Measurements from ENCODE around the gene TMEM184B. TPM values are rescaled to one million over a fixed set of nuclear protein-coding genes. Genes with fewer than 3 reads are reported as not detected.

The TMEM184B gene
- total RNA-seq, 4 donors from 2014 or later, result 39.1 to 56.1 (median 51.4) TPM

DNA sequence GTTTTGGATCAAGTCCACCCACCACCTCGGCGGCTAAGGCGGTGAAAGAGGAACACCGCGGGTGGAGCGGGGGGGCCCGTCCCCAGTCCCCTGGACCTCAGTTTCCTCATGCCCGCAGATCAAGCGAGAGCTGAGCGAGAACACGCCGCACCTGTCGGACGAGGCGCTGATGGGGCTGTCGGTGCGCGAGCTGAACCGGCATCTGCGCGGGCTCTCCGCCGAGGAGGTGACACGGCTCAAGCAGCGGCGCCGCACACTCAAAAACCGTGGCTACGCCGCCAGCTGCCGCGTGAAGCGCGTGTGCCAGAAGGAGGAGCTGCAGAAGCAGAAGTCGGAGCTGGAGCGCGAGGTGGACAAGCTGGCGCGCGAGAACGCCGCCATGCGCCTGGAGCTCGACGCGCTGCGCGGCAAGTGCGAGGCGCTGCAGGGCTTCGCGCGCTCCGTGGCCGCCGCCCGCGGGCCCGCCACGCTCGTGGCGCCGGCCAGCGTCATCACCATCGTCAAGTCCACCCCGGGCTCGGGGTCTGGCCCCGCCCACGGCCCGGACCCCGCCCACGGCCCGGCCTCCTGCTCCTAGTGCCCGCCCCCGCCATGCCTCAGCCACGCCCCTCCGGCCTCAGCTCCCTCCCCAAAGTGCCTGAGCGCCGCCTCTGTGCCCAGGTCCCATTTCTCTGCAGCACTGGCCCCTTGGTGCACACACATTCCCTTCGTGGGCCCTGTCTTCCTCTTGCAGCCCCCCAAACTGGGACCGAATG is 58.3 kb downstream of the TMEM184B start:
- Histone ChIP-seq H3K36me3 (no peaks in the 10 kb centered on the region), H3K9me3 (no peaks in the 10 kb centered on the region), H3K27me3 (no peaks in the 10 kb centered on the region), H3K4me3 (peak overlapping the region; percentile 28 to 41 (median 37)), H3K4me1 (peaks cover 4 to 30% (median 5%) of the 10 kb centered on the region in 4 donors), H3K27ac (peak overlapping the region in 3 of 4 donors; percentile 27 to 65 (median 27))
- DNase-seq, result peak; percentile 79 to 87 (median 81)
- no peak for TF ChIP-seq POLR2A (IDR thresholded peaks at IDR 0.05)
- peak in 4 of 6 experiments; percentile 5 to 29 (median 20) for TF ChIP-seq CTCF (IDR thresholded peaks at IDR 0.05)

DNA sequence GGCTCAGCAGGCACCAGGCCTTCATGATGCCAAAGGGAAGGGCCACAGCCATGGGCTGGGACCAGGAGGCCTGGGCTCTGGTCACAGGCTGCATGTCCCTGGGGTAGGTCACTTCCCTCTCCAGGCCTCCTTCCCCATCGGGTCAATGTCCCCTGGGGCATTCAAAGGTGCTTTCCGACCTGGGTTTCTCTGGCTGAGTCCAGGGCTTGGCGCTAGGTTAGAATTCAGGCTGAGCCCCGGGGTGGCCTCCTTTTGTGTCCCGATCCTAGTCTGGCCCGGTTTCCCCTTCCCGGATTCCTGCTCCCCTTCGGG is 58.9 kb downstream of the TMEM184B start:
- peak overlapping the region in 2 of 4 donors; percentile 27 to 65 for H3K27ac ChIP-seq

DNA sequence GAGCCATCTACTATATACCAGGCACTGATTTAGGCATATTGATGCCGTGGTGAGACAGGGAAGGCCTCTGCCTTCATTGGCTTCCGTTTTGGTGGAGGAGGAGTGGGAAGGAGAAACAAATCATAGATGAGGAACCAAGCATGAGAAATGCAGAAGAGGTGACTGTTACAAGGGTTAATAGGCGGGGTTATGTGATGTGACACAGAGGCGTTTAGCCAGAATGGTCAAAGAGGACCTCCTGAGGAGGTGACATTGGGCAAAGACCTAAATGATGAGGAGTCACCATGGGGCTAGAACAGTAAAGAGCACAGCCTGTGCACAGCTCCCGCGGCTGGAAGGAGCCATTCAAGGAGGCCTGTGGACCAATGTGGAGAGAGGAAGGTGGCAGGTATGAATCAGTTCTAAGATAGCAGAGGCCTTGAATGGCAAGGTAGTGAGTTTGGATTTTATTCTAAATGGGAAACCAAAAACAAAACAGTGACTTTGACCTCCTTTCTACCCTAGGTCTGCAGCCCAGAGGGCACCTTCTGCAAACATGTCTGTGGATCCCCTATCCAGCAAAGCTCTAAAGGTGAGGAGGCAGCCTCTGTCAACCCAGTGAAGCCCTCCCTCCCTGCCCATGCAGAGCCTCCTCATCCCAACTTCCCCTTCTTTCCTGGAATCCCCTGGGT is 59.4 kb downstream of the TMEM184B start:
- Histone ChIP-seq H3K27ac (no peak overlapping the region), H3K27me3 (no peaks in the 10 kb centered on the region), H3K9me3 (no peaks in the 10 kb centered on the region), H3K4me1 (peaks cover 0 to 20% (median 0%) of the 10 kb centered on the region in 4 donors), H3K36me3 (no peaks in the 10 kb centered on the region), H3K4me3 (no peak overlapping the region)
- no peak for DNase-seq
- no peak for TF ChIP-seq POLR2A (IDR thresholded peaks at IDR 0.05)
- no peak for TF ChIP-seq CTCF (IDR thresholded peaks at IDR 0.05)

More for the DNA sequence above, 58.9 kb downstream of the TMEM184B start:
- H3K4me1 ChIP-seq, result peaks cover 3 to 25% (median 4%) of the 10 kb centered on the region in 4 donors
- DNase-seq, result peak in 2 of 3 donors; percentile 56 to 58
- H3K9me3 ChIP-seq, result no peaks in the 10 kb centered on the region
- peak overlapping the region; percentile 9 to 39 (median 32) for H3K4me3 ChIP-seq
- TF ChIP-seq POLR2A (IDR thresholded peaks at IDR 0.05), result no peak
- TF ChIP-seq CTCF (IDR thresholded peaks at IDR 0.05), result no peak
- H3K36me3 ChIP-seq, result no peaks in the 10 kb centered on the region
- no peaks in the 10 kb centered on the region for H3K27me3 ChIP-seq

DNA sequence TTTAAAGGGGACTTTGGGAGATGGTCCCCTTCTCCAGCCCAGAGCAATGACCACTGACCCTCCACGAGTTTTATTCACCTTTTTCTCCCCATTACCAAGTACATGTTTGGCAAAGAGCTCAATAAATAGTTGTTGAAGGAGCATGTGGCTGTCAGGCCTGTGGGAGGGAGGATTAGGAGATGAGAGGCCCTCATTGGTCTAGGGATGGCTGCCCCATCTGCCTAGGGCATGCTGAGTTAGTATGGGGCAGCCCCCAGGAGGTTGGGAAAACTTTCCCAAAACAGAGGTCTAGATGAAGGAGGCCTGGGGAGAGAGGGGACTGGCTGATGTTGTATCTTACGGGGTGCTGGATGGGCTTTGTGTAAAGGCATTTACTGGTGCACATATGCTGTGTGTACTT is 60.4 kb downstream of the TMEM184B start:
- Histone ChIP-seq H3K36me3 (no peaks in the 10 kb centered on the region), H3K27me3 (no peaks in the 10 kb centered on the region), H3K4me3 (no peak overlapping the region), H3K4me1 (peaks cover 0 to 13% (median 0%) of the 10 kb centered on the region in 4 donors), H3K27ac (no peak overlapping the region), H3K9me3 (no peaks in the 10 kb centered on the region)
- DNase-seq, result no peak
- TF ChIP-seq CTCF (IDR thresholded peaks at IDR 0.05), result no peak
- no peak for TF ChIP-seq POLR2A (IDR thresholded peaks at IDR 0.05)

GRCh38 chr22:38211556-38211955 is 61.3 kb downstream of the TMEM184B start:
- Histone ChIP-seq H3K27ac (no peak overlapping the region), H3K4me1 (peaks cover 0 to 13% (median 0%) of the 10 kb centered on the region in 4 donors), H3K27me3 (no peaks in the 10 kb centered on the region), H3K9me3 (no peaks in the 10 kb centered on the region), H3K4me3 (no peak overlapping the region), H3K36me3 (no peaks in the 10 kb centered on the region)
- DNase-seq, result no peak
- no peak for TF ChIP-seq CTCF (IDR thresholded peaks at IDR 0.05)
- no peak for TF ChIP-seq POLR2A (IDR thresholded peaks at IDR 0.05)
